PC-3 (cell line): ENCODE measurements around the gene ERVMER34-1.

Experiments
- CTCF ChIP-seq: fragments of 300-600 bp; sonication (generic); conservative IDR thresholded peaks from 2 replicates; pipeline ENCODE4 v1.5.1; 2017; ENCODE audit warnings: antibody characterized with exemption, low read depth, mild to moderate bottlenecking, low read length
- EZH2 ChIP-seq: fragments of 300-600 bp; sonication (generic); IDR thresholded peaks from one replicate; pipeline ENCODE4 v1.6.1; 2017; ENCODE audit warnings: antibody characterized with exemption, mild to moderate bottlenecking, low read length; ENCODE audit not compliant: unreplicated experiment
- EZH2phosphoT487 ChIP-seq: fragments of 300-600 bp; sonication (generic); IDR thresholded peaks from 2 replicates; pipeline ENCODE4 v1.6.1; 2018; ENCODE audit warnings: mild to moderate bottlenecking, antibody characterized with exemption, low read length, borderline replicate concordance

GRCh38 chr4:52716364-52717151 is 34.7 kb downstream of the ERVMER34-1 start:
- TF ChIP-seq EZH2 = no peak
- TF ChIP-seq CTCF = no peak
- TF ChIP-seq EZH2phosphoT487 = no peak
